Activated CD4-positive, alpha-beta T cell treated with anti-CD3 and anti-CD28 coated beads, Interleukin-2, amount 50 U/mL, for 4 hours (primary cell): Measurements from ENCODE around the gene SAMD11.

Source experiments
- DNase-seq, 2 experiments: peaks; one replicate each; pipeline ENCODE4 v3.0.0-alpha.2; 2020

SAMD11 gene

GRCh38 chr1:905071-905749, 18.5 kb upstream of the SAMD11 start:
- DNase-seq = no peak

GRCh38 chr1:905811-906599, 17.7 kb upstream of the SAMD11 start:
- no peak for DNase-seq

GRCh38 chr1:906600-907420, 16.9 kb upstream of the SAMD11 start:
- DNase-seq = no peak

DNA sequence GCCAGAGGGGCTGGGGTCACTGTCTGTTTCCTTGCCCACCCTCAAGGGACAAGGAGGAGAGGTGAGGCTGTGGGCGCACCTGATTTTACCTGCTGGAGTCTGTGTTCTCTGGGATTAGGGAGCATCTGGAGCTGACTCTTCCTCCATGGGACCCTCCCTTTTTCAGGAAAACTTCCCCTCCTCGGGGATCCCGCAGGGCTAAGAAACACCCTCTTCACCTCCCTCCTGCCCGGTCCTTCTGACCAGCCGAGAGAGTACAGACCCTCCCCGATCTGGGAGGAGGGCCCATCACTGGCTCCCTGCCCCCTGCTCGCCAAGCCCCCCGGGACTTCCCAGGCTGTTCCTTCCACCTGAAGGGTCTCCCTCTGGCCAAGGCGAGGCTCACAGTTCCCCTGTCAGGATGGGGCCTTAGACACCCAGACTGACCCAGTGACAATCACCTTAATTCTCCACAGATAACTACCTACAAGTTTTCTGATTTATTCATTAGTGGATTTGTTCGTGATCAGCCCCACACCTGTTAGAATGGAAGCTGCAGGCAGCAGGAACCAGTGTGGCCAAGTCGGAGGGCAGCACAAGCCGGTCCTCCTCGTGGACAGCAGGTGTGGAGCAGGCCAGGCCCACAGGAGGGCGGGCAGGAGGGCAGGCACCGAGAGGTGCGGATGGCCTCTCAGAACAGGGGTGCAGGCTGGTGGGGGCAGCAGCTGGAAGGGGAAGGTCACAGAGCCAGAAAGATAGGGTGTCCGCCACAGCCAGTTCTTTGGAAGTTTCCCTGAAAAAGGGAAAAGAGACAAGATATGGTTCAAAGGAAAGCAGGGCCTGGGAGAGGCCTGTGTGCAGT, 15.9 kb upstream of the SAMD11 start:
- DNase-seq = no peak

- DNase-seq = no peak
These were observed 15.1 kb upstream of the SAMD11 start for GRCh38 chr1:908661-909060.

GRCh38 chr1:909861-910310, 13.8 kb upstream of the SAMD11 start:
- no peak for DNase-seq

DNA sequence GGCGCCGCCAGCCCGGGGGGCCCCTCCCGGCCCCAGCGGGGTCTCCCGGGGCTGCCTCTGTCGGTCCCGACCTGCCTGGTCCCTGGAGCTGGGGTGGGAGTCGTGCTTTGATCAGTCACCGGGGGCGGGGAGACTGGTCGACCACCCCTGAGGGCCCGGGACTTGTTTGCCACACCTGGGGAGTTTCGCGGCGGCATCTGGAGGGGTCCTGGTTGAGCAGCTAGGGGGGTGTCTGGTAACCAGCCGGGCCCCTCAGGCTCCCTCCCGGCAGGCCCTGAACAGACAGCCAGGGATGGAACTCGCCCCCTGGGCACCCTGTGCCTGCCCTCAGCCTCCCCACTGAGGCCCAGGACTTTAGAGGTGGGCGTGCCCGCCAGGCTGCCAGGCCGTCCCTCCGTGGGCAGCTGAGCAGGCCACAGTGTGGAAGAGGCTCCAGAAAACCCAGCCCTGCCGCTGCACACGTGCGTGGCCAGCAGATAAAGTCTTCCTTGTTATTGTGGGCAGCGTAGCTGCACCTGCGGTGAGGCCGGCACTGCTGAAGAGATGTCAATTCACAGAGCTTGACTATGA, 13.3 kb upstream of the SAMD11 start:
- no peak for DNase-seq

DNA sequence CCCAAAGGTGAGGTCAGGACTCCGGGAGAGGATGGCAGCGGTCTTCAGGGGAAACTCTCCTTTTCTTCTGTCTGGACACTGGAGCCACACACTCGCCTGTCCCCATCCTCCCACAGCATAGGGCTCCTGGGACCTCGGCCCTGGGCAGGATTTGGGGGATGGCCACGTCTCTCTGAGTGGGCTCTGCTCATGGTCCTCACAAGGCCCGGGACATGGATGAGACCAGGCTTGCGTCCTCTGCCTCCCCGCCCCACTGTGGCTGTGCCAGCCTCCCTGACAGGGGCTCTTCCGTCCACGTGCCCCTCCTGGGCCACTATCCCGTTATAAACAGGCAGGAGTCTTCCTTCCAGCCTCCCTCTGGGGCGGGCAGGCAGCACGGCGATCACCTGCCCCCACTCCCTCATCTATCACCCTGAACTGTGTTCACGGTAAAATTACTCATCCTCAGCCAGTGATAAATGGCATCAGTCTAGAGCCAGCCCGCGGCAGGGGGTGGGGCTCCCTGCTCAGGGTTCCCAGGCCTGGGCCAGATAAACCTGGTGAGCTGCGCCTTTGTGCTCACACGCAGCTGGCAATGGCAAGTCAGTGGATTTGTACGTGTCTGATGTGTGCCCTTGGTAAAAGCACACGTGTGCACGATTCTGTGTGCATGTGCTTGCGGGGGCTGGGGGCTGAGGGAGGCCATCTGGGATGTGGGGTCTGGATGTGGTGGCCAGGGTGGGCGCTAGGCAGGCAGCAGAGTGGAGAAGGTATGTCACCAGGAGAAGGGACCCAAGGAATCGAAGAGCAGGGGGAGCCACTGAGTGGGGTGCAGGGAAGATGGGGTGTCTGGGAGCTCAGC, 12.6 kb upstream of the SAMD11 start:
- no peak for DNase-seq

DNA sequence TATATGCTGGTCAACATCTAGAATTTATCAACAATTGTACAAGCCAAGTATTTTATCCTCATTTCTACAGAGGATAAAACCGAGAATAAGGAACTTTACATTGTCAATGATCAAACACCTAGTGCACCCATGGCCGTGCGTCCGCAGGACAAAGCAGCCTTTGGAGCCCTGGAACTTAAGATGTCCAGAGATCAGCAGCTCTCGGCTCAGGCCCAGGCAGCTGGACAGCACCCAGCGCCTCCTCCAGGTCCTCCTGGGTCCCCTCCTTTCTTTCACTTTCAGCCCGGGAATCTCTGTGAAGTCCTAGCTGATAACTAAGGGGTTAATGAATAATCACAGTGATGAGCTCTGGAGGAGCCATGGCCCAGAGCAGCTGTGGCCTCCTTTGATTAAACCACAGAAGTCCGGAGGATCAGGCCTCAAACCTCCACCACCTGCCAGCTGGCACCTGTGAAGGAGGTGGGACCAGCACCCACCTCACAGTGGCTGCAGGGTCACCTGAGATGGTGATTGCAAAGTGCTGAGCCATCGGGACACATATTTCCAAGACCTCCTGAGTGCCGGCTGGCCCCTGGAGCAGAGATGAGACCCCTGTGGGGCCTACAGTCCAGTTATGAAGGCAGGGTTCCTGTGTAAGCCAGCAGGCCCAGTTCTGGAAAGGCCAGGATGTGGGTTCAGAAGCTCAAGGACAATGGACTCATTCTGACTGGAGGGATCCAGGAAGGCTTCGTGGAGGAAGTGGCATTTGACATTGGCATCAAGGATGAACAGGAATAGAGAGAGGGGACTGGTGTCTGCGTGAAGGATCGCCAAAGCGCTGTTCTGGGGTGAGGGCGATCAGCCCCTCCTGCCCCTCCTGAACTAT, 11.6 kb upstream of the SAMD11 start:
- no peak for DNase-seq

GRCh38 chr1:912740-913301, 10.9 kb upstream of the SAMD11 start:
- DNase-seq = peak in 1 of 2 experiments; percentile 0

DNA sequence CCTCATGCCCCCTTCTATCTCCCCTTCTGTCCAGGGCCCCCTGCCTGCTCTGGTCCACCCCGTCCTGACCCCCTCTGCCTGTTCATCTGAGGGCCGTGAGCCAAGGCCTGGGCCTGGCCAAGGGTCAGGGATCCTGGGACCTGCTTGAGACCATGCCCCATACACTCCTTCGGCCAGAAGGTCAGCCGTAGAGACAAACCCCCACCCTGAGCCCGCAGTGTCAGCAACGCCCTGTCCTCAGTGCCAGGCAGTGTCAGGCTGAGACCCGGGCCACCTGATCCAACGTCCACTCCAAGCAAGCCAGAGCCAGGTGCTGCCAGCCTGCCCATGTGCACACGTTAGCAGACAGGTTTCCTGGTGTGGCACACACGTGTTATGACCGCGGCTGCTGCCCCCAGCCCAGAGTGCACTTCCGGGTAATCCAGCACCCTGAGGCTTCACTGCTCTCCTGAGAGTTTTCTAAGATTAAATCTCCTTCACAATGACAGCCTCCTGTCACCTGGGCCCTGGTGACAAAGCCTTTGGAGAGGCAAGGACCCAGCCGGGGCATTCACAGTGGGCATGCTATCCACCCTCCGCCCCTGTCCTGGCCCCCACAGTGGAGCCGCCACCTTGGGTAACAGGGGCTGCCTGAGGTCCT, 10.1 kb upstream of the SAMD11 start:
- no peak for DNase-seq

DNA sequence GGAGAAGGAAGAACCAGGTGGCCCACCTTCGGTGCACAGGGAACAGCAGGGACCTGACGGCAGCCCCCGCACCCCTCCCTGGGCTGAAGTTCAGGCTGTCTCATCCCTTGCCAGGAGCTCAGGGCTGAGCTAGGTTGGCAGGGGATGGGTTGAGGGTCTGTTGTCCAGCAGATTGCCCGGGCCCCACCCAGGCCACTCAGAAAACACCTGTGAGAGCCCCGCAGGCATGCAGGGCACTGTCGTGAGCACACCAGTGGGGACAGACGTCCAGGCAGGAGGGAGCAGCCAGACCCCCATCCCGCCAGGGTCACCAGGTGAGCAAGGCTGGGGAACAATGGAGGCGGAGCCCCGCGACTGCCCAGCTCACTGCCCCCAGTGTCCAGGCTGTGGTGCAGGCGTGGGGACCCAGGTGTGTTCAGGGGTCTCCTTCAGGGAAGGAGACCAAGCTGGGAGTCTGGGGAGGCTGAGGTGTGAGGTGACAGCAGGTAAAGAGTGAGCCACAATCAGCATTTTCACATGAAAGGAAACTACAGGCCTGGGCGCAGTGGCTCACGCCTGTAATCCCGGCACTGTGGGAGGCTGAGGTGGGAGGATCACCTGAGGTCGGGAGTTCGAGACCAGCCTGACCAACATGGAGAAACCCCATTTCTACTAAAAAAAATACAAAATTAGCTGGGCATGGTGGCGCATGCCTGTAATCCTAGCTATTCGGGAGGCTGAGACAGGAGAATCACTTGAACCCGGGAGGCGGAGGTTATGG, 9.4 kb upstream of the SAMD11 start:
- DNase-seq = peak in 1 of 2 experiments; percentile 0

DNA sequence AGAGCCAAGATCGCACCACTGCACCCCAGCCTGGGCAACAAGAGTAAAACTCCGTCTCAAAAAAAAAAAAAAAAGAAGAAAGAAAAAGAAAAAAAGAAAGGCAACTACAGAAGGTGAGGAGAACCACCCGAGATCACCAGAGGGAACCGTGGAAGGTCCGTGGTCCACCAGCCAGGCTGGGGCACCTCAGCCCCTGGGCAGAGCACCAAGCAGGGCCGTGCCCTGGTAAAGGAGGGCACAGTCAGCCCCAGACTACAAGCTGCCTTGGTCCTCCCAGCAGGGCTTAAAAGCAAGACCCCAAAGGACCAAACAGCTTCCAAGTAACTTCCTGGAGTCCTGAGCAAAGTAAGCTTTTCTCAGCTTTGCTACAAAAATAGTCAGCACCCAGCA, 8.8 kb upstream of the SAMD11 start:
- DNase-seq = no peak

- no peak for DNase-seq
These were observed 8.2 kb upstream of the SAMD11 start for GRCh38 chr1:915295-916172.

- DNase-seq = no peak
These were observed 7.3 kb upstream of the SAMD11 start for GRCh38 chr1:916173-917075.

DNA sequence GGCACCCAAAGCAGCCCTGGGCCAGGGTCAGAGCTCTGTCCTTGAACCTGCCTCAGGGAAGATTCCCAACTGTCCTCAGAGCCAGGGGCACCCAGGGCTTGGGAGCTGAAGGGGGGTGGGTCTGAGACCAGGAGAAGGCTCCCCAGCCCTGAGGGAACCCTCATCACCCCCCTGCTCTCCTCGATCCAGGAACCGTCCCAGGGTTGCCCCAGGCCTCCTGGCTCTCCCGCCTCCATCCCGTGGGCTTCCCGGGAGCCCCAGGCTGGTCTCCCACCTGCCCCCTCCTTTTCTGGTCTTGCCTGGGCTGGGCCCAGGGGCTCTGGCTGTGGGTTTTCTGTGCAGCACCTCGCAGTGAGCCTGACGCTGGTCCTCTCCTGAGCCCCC, 6.7 kb upstream of the SAMD11 start:
- DNase-seq = no peak
